ENCODE measurements around the gene GABRR1.

Gene GABRR1

DNA sequence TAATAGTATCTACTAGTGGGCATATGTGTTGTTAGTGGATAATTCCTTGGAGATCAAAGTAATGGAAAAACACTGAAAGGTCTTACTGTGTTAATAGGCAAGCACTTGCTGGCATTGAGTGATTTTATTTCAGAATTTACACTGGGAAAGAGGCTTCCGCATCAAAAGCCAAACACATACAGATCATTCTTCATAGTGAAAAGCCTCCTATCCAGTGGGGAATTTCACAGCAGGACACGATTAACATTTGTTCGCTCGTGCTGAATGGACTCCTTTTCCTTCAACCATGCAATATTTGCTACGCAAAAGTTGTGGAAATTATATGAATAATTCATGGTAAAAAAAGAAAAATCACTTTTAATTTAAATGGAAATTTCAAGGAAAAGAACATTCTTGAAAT, 26.4 kb downstream of the GABRR1 start:
- H3K4me3 ChIP-seq (replicated peaks in 1 of 2; ENCODE audit: low read depth in 2 of 2, low read length in 2 of 2): no peak overlapping the region
- no peak for DNase-seq (ENCODE audit: low read depth in 2 of 2)
- no peak for TF ChIP-seq CTCF (IDR thresholded peaks at IDR 0.05; ENCODE audit: low read depth, low read length)

- DNase-seq (ENCODE audit: low read depth in 2 of 2): no peak
- TF ChIP-seq CTCF (IDR thresholded peaks at IDR 0.05; ENCODE audit: low read depth, low read length): no peak
Observed at GRCh38 chr6:89187504-89187903, 29.7 kb downstream of the GABRR1 start.

DNA sequence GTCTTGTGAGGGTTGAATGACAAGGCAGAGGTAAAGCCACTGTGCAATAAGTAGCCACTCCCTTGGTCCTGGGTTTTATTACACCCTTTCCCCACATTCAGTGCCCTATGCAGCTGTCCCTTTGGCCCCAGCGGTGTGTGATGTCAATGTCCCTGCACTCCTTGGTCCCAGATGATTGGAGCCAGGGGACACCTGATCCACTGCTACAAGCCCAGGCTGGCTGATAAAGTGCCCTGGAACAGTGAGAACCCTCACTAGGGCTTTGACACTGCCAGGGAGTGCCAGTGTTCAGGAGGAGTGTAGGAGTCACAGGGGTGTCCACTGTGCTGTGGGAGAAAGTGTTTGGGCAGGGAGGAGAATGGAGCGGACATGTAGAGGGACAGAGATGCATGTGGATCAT, 30.4 kb downstream of the GABRR1 start:
- no peak overlapping the region for H3K4me3 ChIP-seq (replicated peaks in 1 of 2; ENCODE audit: low read depth in 2 of 2, low read length in 2 of 2)
- no peak for DNase-seq (ENCODE audit: low read depth in 2 of 2)
- TF ChIP-seq CTCF (IDR thresholded peaks at IDR 0.05; ENCODE audit: low read depth, low read length): no peak

More at GRCh38 chr6:89187504-89187903, 29.7 kb downstream of the GABRR1 start:
- H3K4me3 ChIP-seq (replicated peaks in 1 of 2; ENCODE audit: low read depth in 2 of 2, low read length in 2 of 2): no peak overlapping the region

- no peak overlapping the region for H3K4me3 ChIP-seq (replicated peaks in 1 of 2; ENCODE audit: low read depth in 2 of 2, low read length in 2 of 2)
- DNase-seq (ENCODE audit: low read depth in 2 of 2): no peak
- TF ChIP-seq CTCF (IDR thresholded peaks at IDR 0.05; ENCODE audit: low read depth, low read length): no peak
Observed at GRCh38 chr6:89184344-89184743, 32.8 kb downstream of the GABRR1 start.

GRCh38 chr6:89183294-89183693, 33.9 kb downstream of the GABRR1 start:
- no peak overlapping the region for H3K4me3 ChIP-seq (replicated peaks in 1 of 2; ENCODE audit: low read depth in 2 of 2, low read length in 2 of 2)
- no peak for DNase-seq (ENCODE audit: low read depth in 2 of 2)
- TF ChIP-seq CTCF (IDR thresholded peaks at IDR 0.05; ENCODE audit: low read depth, low read length): no peak

GRCh38 chr6:89180971-89181370, 36.2 kb downstream of the GABRR1 start:
- DNase-seq (ENCODE audit: low read depth in 2 of 2): no peak
- no peak for TF ChIP-seq CTCF (IDR thresholded peaks at IDR 0.05; ENCODE audit: low read depth, low read length)
- no peak overlapping the region for H3K4me3 ChIP-seq (replicated peaks in 1 of 2; ENCODE audit: low read depth in 2 of 2, low read length in 2 of 2)

DNA sequence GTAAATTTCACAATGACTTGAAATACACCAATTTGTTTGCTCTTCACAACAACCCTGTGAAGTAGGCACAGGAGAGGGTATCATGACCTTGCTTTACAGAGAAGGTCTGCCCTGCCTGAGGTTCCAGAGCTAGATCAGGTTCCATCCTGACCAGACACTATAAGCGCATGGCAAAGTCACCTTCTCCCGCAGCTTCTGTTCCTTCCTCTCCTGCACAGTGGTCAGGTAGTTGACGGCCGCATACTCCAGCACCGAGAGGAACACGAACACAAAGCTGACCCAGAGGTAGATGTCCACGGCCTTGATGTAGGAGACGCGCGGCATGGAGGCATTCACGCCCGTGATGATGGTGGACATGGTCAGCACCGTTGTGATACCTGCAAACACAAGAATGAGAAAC, 37.0 kb downstream of the GABRR1 start:
- DNase-seq (ENCODE audit: low read depth in 2 of 2): no peak
- H3K4me3 ChIP-seq (replicated peaks in 1 of 2; ENCODE audit: low read depth in 2 of 2, low read length in 2 of 2): no peak overlapping the region
- no peak for TF ChIP-seq CTCF (IDR thresholded peaks at IDR 0.05; ENCODE audit: low read depth, low read length)

All from cardiac fibroblast (primary cell).